ENCODE results near the gene DIAPH3.

Gene DIAPH3

GRCh38 chr13:59931621-59932020 lies 232.1 kb downstream of the DIAPH3 start:
- Histone ChIP-seq H3K4me1 (ENCODE audit: control insufficient read depth, insufficient read depth, low read length) (no peaks in the 10 kb centered on the region), H3K9me3 (ENCODE audit: control insufficient read depth, low read length) (no peaks in the 10 kb centered on the region), H3K27me3 (ENCODE audit: control insufficient read depth, insufficient read depth, low read length, poor library complexity, severe bottlenecking) (no peaks in the 10 kb centered on the region), H3K27ac (ENCODE audit: insufficient read depth, low read depth, low read length, poor library complexity, severe bottlenecking) (no peak overlapping the region), H3K36me3 (ENCODE audit: control insufficient read depth, insufficient read depth, low read length) (no peaks in the 10 kb centered on the region), H3K4me3 (ENCODE audit: insufficient read depth, low read depth, low read length) (no peak overlapping the region)
- 88 to 92% methylated on average over 1 of the region's 1 CpG for WGBS, 2 experiments

DNA sequence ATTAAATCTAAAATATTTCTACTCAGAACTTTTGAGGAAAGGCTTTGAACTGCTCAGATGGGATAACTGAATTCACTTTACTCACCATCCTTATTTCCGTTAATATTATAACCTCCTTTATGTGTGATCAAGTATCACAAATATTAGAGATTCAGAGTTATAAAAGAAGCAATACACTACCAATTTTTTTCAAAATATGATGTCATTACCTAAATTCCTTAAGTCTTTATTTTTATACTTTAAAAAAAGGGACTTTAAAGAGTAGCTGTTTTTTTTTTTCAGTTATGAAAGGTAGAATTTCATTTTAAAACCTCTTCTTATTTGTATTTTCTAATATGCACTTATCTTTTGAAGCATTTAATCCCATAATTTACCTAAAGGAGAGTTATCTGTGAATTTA lies 239.5 kb downstream of the DIAPH3 start:
- no peak overlapping the region for H3K27ac ChIP-seq (ENCODE audit: insufficient read depth, low read depth, low read length, poor library complexity, severe bottlenecking)
- WGBS, 2 experiments, result 100% methylated on average over 1 of the region's 1 CpG
- H3K4me1 ChIP-seq (ENCODE audit: control insufficient read depth, insufficient read depth, low read length), result no peaks in the 10 kb centered on the region
- H3K9me3 ChIP-seq (ENCODE audit: control insufficient read depth, low read length), result no peaks in the 10 kb centered on the region
- no peaks in the 10 kb centered on the region for H3K36me3 ChIP-seq (ENCODE audit: control insufficient read depth, insufficient read depth, low read length)
- no peaks in the 10 kb centered on the region for H3K27me3 ChIP-seq (ENCODE audit: control insufficient read depth, insufficient read depth, low read length, poor library complexity, severe bottlenecking)
- no peak overlapping the region for H3K4me3 ChIP-seq (ENCODE audit: insufficient read depth, low read depth, low read length)

- Histone ChIP-seq H3K4me3 (ENCODE audit: insufficient read depth, low read depth, low read length) (no peak overlapping the region), H3K4me1 (ENCODE audit: control insufficient read depth, insufficient read depth, low read length) (no peaks in the 10 kb centered on the region), H3K9me3 (ENCODE audit: control insufficient read depth, low read length) (no peaks in the 10 kb centered on the region), H3K27ac (ENCODE audit: insufficient read depth, low read depth, low read length, poor library complexity, severe bottlenecking) (no peak overlapping the region), H3K27me3 (ENCODE audit: control insufficient read depth, insufficient read depth, low read length, poor library complexity, severe bottlenecking) (no peaks in the 10 kb centered on the region), H3K36me3 (ENCODE audit: control insufficient read depth, insufficient read depth, low read length) (no peaks in the 10 kb centered on the region)
- no CpG with 5 or more reads among the region's 3 CpGs for WGBS, 2 experiments
These were observed 248.5 kb downstream of the DIAPH3 start for GRCh38 chr13:59915252-59915651.

GRCh38 chr13:59914556-59914955 lies 249.2 kb downstream of the DIAPH3 start:
- H3K4me3 ChIP-seq (ENCODE audit: insufficient read depth, low read depth, low read length), result no peak overlapping the region

DNA sequence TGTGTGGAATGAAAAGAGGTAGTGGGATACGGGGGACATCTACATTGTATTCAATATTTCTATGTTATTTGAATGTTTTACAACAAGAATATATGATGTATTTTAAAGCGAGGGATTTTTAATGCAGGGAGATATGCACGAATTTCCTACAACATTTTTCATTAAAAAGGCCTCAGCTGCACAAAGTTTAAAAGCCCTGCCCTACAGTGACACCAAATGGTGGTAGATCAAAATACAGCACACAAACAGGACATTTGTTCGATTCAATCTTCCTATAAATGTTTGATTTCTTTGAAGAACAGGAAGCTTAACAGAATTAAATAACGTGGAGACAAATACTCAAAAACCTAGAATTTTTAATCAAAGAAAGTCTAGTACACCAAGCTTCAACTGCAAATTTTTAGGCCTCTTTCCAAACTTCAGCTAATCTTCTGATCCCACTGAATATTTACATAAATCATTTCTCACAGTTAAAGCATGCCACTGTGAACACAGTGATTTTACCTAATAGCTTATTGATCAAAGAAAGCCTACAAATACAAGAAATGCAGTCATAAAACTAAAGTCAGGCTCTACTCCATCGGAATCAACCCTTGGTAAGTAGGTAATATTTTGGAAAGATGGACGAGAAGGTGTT lies 257.2 kb downstream of the DIAPH3 start:
- H3K27ac ChIP-seq (ENCODE audit: insufficient read depth, low read depth, low read length, poor library complexity, severe bottlenecking), result no peak overlapping the region
- no peaks in the 10 kb centered on the region for H3K4me1 ChIP-seq (ENCODE audit: control insufficient read depth, insufficient read depth, low read length)
- H3K27me3 ChIP-seq (ENCODE audit: control insufficient read depth, insufficient read depth, low read length, poor library complexity, severe bottlenecking), result no peaks in the 10 kb centered on the region
- H3K36me3 ChIP-seq (ENCODE audit: control insufficient read depth, insufficient read depth, low read length), result no peaks in the 10 kb centered on the region
- H3K4me3 ChIP-seq (ENCODE audit: insufficient read depth, low read depth, low read length), result no peak overlapping the region
- 75 to 80% methylated on average over 5 to 7 of the region's 7 CpGs for WGBS, 2 experiments
- H3K9me3 ChIP-seq (ENCODE audit: control insufficient read depth, low read length), result no peaks in the 10 kb centered on the region

More at GRCh38 chr13:59914556-59914955, 249.2 kb downstream of the DIAPH3 start:
- WGBS, 2 experiments, result 96% methylated on average over 2 of the region's 2 CpGs
- no peaks in the 10 kb centered on the region for H3K9me3 ChIP-seq (ENCODE audit: control insufficient read depth, low read length)
- no peaks in the 10 kb centered on the region for H3K36me3 ChIP-seq (ENCODE audit: control insufficient read depth, insufficient read depth, low read length)
- H3K27ac ChIP-seq (ENCODE audit: insufficient read depth, low read depth, low read length, poor library complexity, severe bottlenecking), result no peak overlapping the region
- H3K4me1 ChIP-seq (ENCODE audit: control insufficient read depth, insufficient read depth, low read length), result no peaks in the 10 kb centered on the region
- no peaks in the 10 kb centered on the region for H3K27me3 ChIP-seq (ENCODE audit: control insufficient read depth, insufficient read depth, low read length, poor library complexity, severe bottlenecking)

- Histone ChIP-seq H3K4me1 (ENCODE audit: control insufficient read depth, insufficient read depth, low read length) (no peaks in the 10 kb centered on the region), H3K9me3 (ENCODE audit: control insufficient read depth, low read length) (no peaks in the 10 kb centered on the region), H3K36me3 (ENCODE audit: control insufficient read depth, insufficient read depth, low read length) (no peaks in the 10 kb centered on the region), H3K27ac (ENCODE audit: insufficient read depth, low read depth, low read length, poor library complexity, severe bottlenecking) (no peak overlapping the region), H3K27me3 (ENCODE audit: control insufficient read depth, insufficient read depth, low read length, poor library complexity, severe bottlenecking) (no peaks in the 10 kb centered on the region), H3K4me3 (ENCODE audit: insufficient read depth, low read depth, low read length) (no peak overlapping the region)
- WGBS, 2 experiments, result 92 to 94% methylated on average over 3 of the region's 3 CpGs
These were observed 262.5 kb downstream of the DIAPH3 start for GRCh38 chr13:59901191-59901590.

DNA sequence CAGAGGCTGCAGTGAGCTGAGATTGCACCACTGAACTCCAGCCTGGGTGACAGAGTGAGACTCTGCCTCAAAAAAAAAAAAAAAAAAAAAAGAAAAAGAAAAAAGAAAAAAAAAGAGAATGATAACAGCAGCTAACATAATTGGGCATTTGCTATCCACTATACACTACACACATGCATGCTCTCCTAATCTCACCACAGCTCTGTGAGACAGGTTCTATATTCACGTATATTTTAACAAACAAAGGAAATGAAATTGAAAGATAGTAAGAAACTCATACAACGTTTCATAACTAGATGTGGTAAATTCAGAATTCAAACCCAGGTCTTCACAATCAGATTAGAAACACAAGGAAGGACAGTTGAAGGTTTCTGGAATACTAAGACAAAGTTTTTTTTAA lies 265.7 kb downstream of the DIAPH3 start:
- 80 to 91% methylated on average over 1 to 2 of the region's 2 CpGs for WGBS, 2 experiments
- Histone ChIP-seq H3K27ac (ENCODE audit: insufficient read depth, low read depth, low read length, poor library complexity, severe bottlenecking) (no peak overlapping the region), H3K4me3 (ENCODE audit: insufficient read depth, low read depth, low read length) (no peak overlapping the region), H3K9me3 (ENCODE audit: control insufficient read depth, low read length) (no peaks in the 10 kb centered on the region), H3K4me1 (ENCODE audit: control insufficient read depth, insufficient read depth, low read length) (no peaks in the 10 kb centered on the region), H3K27me3 (ENCODE audit: control insufficient read depth, insufficient read depth, low read length, poor library complexity, severe bottlenecking) (no peaks in the 10 kb centered on the region), H3K36me3 (ENCODE audit: control insufficient read depth, insufficient read depth, low read length) (no peaks in the 10 kb centered on the region)

- H3K4me3 ChIP-seq (ENCODE audit: insufficient read depth, low read depth, low read length), result no peak overlapping the region
- no peaks in the 10 kb centered on the region for H3K27me3 ChIP-seq (ENCODE audit: control insufficient read depth, insufficient read depth, low read length, poor library complexity, severe bottlenecking)
- H3K27ac ChIP-seq (ENCODE audit: insufficient read depth, low read depth, low read length, poor library complexity, severe bottlenecking), result no peak overlapping the region
- no peaks in the 10 kb centered on the region for H3K9me3 ChIP-seq (ENCODE audit: control insufficient read depth, low read length)
- no peaks in the 10 kb centered on the region for H3K36me3 ChIP-seq (ENCODE audit: control insufficient read depth, insufficient read depth, low read length)
- WGBS, 2 experiments, result no CpG with 5 or more reads among the region's 1 CpG
- H3K4me1 ChIP-seq (ENCODE audit: control insufficient read depth, insufficient read depth, low read length), result no peaks in the 10 kb centered on the region
These were observed 270.5 kb downstream of the DIAPH3 start for GRCh38 chr13:59893266-59893665.

DNA sequence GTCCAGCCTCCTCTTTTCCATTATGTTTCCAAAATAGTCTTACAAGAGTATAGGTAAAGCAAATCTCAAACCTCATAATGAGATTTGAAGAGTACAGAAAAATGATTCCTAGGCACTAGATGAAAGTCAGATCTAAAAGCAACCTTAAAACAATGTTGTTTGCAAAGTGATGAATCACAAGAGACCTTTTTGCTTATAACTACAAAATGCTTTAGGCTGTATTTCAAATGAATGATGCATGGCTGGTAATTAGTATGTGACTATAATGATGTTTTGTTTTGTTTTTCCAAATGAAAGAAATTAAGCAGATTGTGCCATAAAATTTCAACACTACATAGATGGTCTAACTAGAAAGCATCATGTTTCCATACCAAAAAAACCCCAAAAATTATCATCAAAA lies 272.7 kb downstream of the DIAPH3 start:
- Histone ChIP-seq H3K4me1 (ENCODE audit: control insufficient read depth, insufficient read depth, low read length) (no peaks in the 10 kb centered on the region), H3K4me3 (ENCODE audit: insufficient read depth, low read depth, low read length) (no peak overlapping the region), H3K27ac (ENCODE audit: insufficient read depth, low read depth, low read length, poor library complexity, severe bottlenecking) (no peak overlapping the region), H3K9me3 (ENCODE audit: control insufficient read depth, low read length) (no peaks in the 10 kb centered on the region), H3K36me3 (ENCODE audit: control insufficient read depth, insufficient read depth, low read length) (no peaks in the 10 kb centered on the region), H3K27me3 (ENCODE audit: control insufficient read depth, insufficient read depth, low read length, poor library complexity, severe bottlenecking) (no peaks in the 10 kb centered on the region)

GRCh38 chr13:59890054-59890453 lies 273.7 kb downstream of the DIAPH3 start:
- 88 to 97% methylated on average over 1 of the region's 1 CpG for WGBS, 2 experiments
- Histone ChIP-seq H3K4me1 (ENCODE audit: control insufficient read depth, insufficient read depth, low read length) (no peaks in the 10 kb centered on the region), H3K9me3 (ENCODE audit: control insufficient read depth, low read length) (no peaks in the 10 kb centered on the region), H3K27ac (ENCODE audit: insufficient read depth, low read depth, low read length, poor library complexity, severe bottlenecking) (no peak overlapping the region), H3K27me3 (ENCODE audit: control insufficient read depth, insufficient read depth, low read length, poor library complexity, severe bottlenecking) (no peaks in the 10 kb centered on the region), H3K36me3 (ENCODE audit: control insufficient read depth, insufficient read depth, low read length) (no peaks in the 10 kb centered on the region), H3K4me3 (ENCODE audit: insufficient read depth, low read depth, low read length) (no peak overlapping the region)

DNA sequence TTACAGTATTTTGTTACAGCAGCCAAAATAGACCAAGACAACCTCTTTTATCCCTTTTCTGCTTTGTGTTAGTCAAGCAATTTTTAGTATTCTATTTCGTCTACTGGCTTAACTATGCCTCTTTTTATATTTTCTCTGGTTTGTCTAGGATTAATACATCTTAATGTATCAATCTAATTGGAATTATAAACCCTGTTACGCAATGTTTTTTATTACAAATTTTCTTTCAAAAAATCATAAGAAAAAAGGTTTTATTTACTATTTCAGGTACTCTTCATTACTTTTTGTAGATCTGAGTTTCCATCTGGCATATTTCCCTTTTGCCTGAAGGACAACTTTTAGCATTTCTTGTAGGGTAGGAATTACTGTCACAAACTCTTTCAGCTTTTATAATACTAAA lies 275.3 kb downstream of the DIAPH3 start:
- 100% methylated on average over 2 of the region's 2 CpGs; no CpG with 5 or more reads in 1 of the 2 experiments for WGBS, 2 experiments
- no peak overlapping the region for H3K4me3 ChIP-seq (ENCODE audit: insufficient read depth, low read depth, low read length)
- no peaks in the 10 kb centered on the region for H3K4me1 ChIP-seq (ENCODE audit: control insufficient read depth, insufficient read depth, low read length)
- no peak overlapping the region for H3K27ac ChIP-seq (ENCODE audit: insufficient read depth, low read depth, low read length, poor library complexity, severe bottlenecking)
- no peaks in the 10 kb centered on the region for H3K27me3 ChIP-seq (ENCODE audit: control insufficient read depth, insufficient read depth, low read length, poor library complexity, severe bottlenecking)
- no peaks in the 10 kb centered on the region for H3K36me3 ChIP-seq (ENCODE audit: control insufficient read depth, insufficient read depth, low read length)
- H3K9me3 ChIP-seq (ENCODE audit: control insufficient read depth, low read length), result no peaks in the 10 kb centered on the region

All from ectodermal cell (in vitro differentiated cells).